Heart left ventricle (tissue), 16 donors: Measurements from ENCODE around the gene GYPC. TPM values are rescaled to one million over a fixed set of nuclear protein-coding genes. Genes with fewer than 3 reads are reported as not detected.
"Not testable (repeated sequence)": the region's sequence is repeated elsewhere in the genome, so short reads cannot be mapped to it uniquely, and the experiment has no call there.

Experiments
- ATAC-seq, 4 donors: fragments of 200-7000 bp; cut with Tn5 transposase; one replicate each; pipeline ENCODE4 v1.9.1; 2020 to 2022; ENCODE audit warnings: moderate library complexity in 4 of 4, mild to moderate bottlenecking in 3 of 4, moderate number of reproducible peaks in 1 of 4
- DNase-seq, 5 donors: peaks; one replicate each; pipeline ENCODE4 v3.0.0-alpha.2; 2020
- H3K27ac ChIP-seq, 12 donors: fragments of 200-600 bp; sonication (generic) in 4 of 12; one replicate each; pipeline versions ENCODE4 v1.5.0 to v1.8.0; 2016 to 2022; ENCODE audit warnings: mild to moderate bottlenecking in 2 of 12
- H3K27me3 ChIP-seq, 9 donors: fragments of 200-600 bp; sonication (generic) in 2 of 9; one replicate each; pipeline versions ENCODE4 v1.5.1 to v1.8.0; 2016 to 2022; ENCODE audit warnings: mild to moderate bottlenecking in 3 of 9
- H3K36me3 ChIP-seq, 9 donors: fragments of 200-600 bp; sonication (generic) in 2 of 9; one replicate each; pipeline versions ENCODE4 v1.5.0 to v1.8.0; 2018 to 2022; ENCODE audit warnings: mild to moderate bottlenecking in 2 of 9
- H3K4me1 ChIP-seq, 12 donors: fragments of 200-600 bp; sonication (generic) in 4 of 12; one replicate each; pipeline versions ENCODE4 v1.5.0 to v1.8.0; 2016 to 2022; ENCODE audit warnings: mild to moderate bottlenecking in 3 of 12
- H3K4me3 ChIP-seq, 12 donors: fragments of 200-600 bp; sonication (generic) in 4 of 12; one replicate each; pipeline versions ENCODE4 v1.5.0 to v1.8.0; 2017 to 2022; ENCODE audit warnings: mild to moderate bottlenecking in 9 of 12, moderate library complexity in 4 of 12
- H3K9me3 ChIP-seq, 12 donors: fragments of 200-600 bp; sonication (generic) in 4 of 12; one replicate each; pipeline versions ENCODE4 v1.5.0 to v1.8.0; 2016 to 2022; ENCODE audit warnings: mild to moderate bottlenecking in 1 of 12
- CTCF ChIP-seq, 12 donors: fragments of 200-600 bp; sonication (generic) in 4 of 12; IDR thresholded peaks; one replicate each; pipeline versions ENCODE4 v1.5.0 to v1.8.0; 2018 to 2022; ENCODE audit warnings: antibody characterized with exemption in 12 of 12, mild to moderate bottlenecking in 5 of 12
- POLR2A ChIP-seq, 2 donors: fragments of 450-650 bp; IDR thresholded peaks; one replicate each; pipeline ENCODE4 v1.6.1; 2017; ENCODE audit warnings: antibody characterized with exemption in 2 of 2, mild to moderate bottlenecking in 2 of 2, moderate library complexity in 2 of 2
- WGBS, 4 donors: extraction: QIAGEN DNeasy Blood & Tissue Kit in 2 of 4; methylation state at CpG; one replicate each; pipeline versions ENCODE4 v1.1.5 to v1.1.7; 2013 to 2018; 5-methylcytosine and 5-hydroxymethylcytosine counted together
- intact Hi-C, 10 donors: fragments of 100-400 bp; cut with DNase I; formaldehyde crosslinking; loops; one replicate each; pipeline versions ENCODE4 v1.11.1 to v1.14.2; 2022
- polyA plus RNA-seq, 2 donors: library from polyadenylated mRNA; stranded (reverse); fragments of 200-250 nt; gene quantifications; one replicate each; pipeline ENCODE4 v1.2.3, GENCODE V29; 2013
- total RNA-seq, 9 donors: library from RNA; depleted of rRNA in 2 of 9; stranded (reverse); fragments of >200 nt in 2 of 9; fragmentation: NEBNext Ultra II Directional in 3 of 9; extraction: Animal tissue kit (Norgen Biotek cat#: 25700) in 3 of 9; gene quantifications; one replicate each; pipeline versions ENCODE4 v1.1.0 to v1.2.4, GENCODE V29; 2016 to 2023
- donor health status: ischemic (EF 13 %, LVEDD 7.1; RV severe dilation, severe dysfunction).
- donor health status: healthy with polysubstance abuse.
- donor health status: DM: no; HTN: yes; CAD: no.
- donor health status: DM: no; HTN: no; CAD: no.
- donor health status: ischemic (EF 25% LVEDD 6.9; RV normal size, moderate dysfunction).
- donor health status: ischemic (EF 25% LVEDD 5.7; RV mildly dilated, moderate dysfunction).
- donor health status: healthy.
- donor health status: DM: yes; HTN: yes; CAD: no.
- donor health status: ischemic (EF 35%, LVEDD 5.7; RV mildly dilated, moderate dysfunction).
- donor health status: nonischemic (EF 11% LVEDD 7.7; RV severe dilation, severe dysfunction).
- donor health status: DM: yes; HTN: yes; CAD: no.
- donor health status: PGD.
- donor health status: ischemic (EF 29% LVEDD 5.4; RV normal size, mild dysfunction).
- donor health status: nonischemic (EF 23%, LVEDD 6.1; RV moderate dilation, normal function).

Gene GYPC
- total and polyA plus RNA-seq, 11 donors, result 108 to 369 (median 131) TPM

GRCh38 chr2:126639276-126639675 lies 16.7 kb upstream of the GYPC start:
- TF ChIP-seq POLR2A (IDR thresholded peaks at IDR 0.05) (no peak), CTCF (IDR thresholded peaks at IDR 0.05) (no peak)
- no peak overlapping the region for H3K27ac ChIP-seq
- peaks cover 0 to 16% (median 4%) of the 10 kb centered on the region in 12 donors for H3K4me1 ChIP-seq
- intact Hi-C loops, result loop anchor here in 2 of 10 donors (5.0 to 10.0 kb wide), 3 partner anchors 104 to 894 kb away; no protein-coding TSS in a partner anchor
- no peak for ATAC-seq
- WGBS, 4 donors, result 80 to 94% (median 91%) methylated on average over 3 of the region's 3 CpGs
- no peaks in the 10 kb centered on the region for H3K9me3 ChIP-seq
- no peak overlapping the region for H3K4me3 ChIP-seq
- H3K36me3 ChIP-seq, result no peaks in the 10 kb centered on the region
- DNase-seq, result no peak
- H3K27me3 ChIP-seq, result no peaks in the 10 kb centered on the region

GRCh38 chr2:126641294-126641693 lies 14.7 kb upstream of the GYPC start:
- WGBS, 4 donors, result 96 to 98% (median 96%) methylated on average over 9 of the region's 9 CpGs
- H3K36me3 ChIP-seq, H3K4me1 ChIP-seq, DNase-seq, H3K27me3 ChIP-seq, H3K27ac ChIP-seq, ATAC-seq, H3K9me3 ChIP-seq, H3K4me3 ChIP-seq: not testable (repeated sequence)
- intact Hi-C loops, result loop anchor here in 3 of 10 donors (5.0 to 10.0 kb wide), 3 partner anchors 104 to 106 kb away; no protein-coding TSS in a partner anchor

- 64 to 81% (median 70%) methylated on average over 4 of the region's 4 CpGs for WGBS, 4 donors
- no peak for DNase-seq
- Histone ChIP-seq H3K9me3 (no peaks in the 10 kb centered on the region), H3K27ac (no peak overlapping the region), H3K4me1 (no peaks in the 10 kb centered on the region), H3K36me3 (no peaks in the 10 kb centered on the region), H3K4me3 (no peak overlapping the region), H3K27me3 (no peaks in the 10 kb centered on the region)
- no peak for TF ChIP-seq CTCF (IDR thresholded peaks at IDR 0.05)
- TF ChIP-seq POLR2A (IDR thresholded peaks at IDR 0.05), result no peak
- intact Hi-C loops, result loop anchor here in 3 of 10 donors (5.0 to 10.0 kb wide), 3 partner anchors 103 to 107 kb away; no protein-coding TSS in a partner anchor
- ATAC-seq, result no peak
Observed at GRCh38 chr2:126642031-126642430, 13.9 kb upstream of the GYPC start.

GRCh38 chr2:126643431-126643830 lies 12.5 kb upstream of the GYPC start:
- Histone ChIP-seq H3K36me3 (no peaks in the 10 kb centered on the region), H3K27me3 (no peaks in the 10 kb centered on the region), H3K9me3 (no peaks in the 10 kb centered on the region), H3K4me1 (no peaks in the 10 kb centered on the region), H3K27ac (no peak overlapping the region), H3K4me3 (no peak overlapping the region)
- DNase-seq (no peak), ATAC-seq (peak in 1 of 4 donors; percentile 30)
- WGBS, 4 donors, result 83 to 90% (median 85%) methylated on average over 6 of the region's 6 CpGs
- intact Hi-C loops, result loop anchor here in 3 of 10 donors (5.0 to 10.0 kb wide), 3 partner anchors 101 to 109 kb away; no protein-coding TSS in a partner anchor
- TF ChIP-seq CTCF (IDR thresholded peaks at IDR 0.05) (no peak), POLR2A (IDR thresholded peaks at IDR 0.05) (no peak)

GRCh38 chr2:126643972-126644371 lies 12.0 kb upstream of the GYPC start:
- Histone ChIP-seq H3K4me1 (no peaks in the 10 kb centered on the region), H3K9me3 (no peaks in the 10 kb centered on the region), H3K27ac (no peak overlapping the region), H3K27me3 (no peaks in the 10 kb centered on the region), H3K36me3 (no peaks in the 10 kb centered on the region), H3K4me3 (no peak overlapping the region)
- TF ChIP-seq CTCF (IDR thresholded peaks at IDR 0.05) (no peak), POLR2A (IDR thresholded peaks at IDR 0.05) (no peak)
- ATAC-seq (no peak), DNase-seq (no peak)
- intact Hi-C loops, result loop anchor here in 3 of 10 donors (5.0 to 10.0 kb wide), 3 partner anchors 101 to 109 kb away; no protein-coding TSS in a partner anchor
- 91 to 96% (median 94%) methylated on average over 3 of the region's 3 CpGs for WGBS, 4 donors
